ENCODE data around the gene TNFRSF18. TPM values are rescaled to one million over a fixed set of nuclear protein-coding genes. Genes with fewer than 3 reads are reported as not detected.

The TNFRSF18 gene
- total RNA-seq, 2 experiments from 2014 or later: not detected

GRCh38 chr1:1245178-1245816 lies 38.9 kb upstream of the TNFRSF18 start:
- Histone ChIP-seq H3K4me1 (ENCODE audit: insufficient read depth, low read length, poor library complexity, severe bottlenecking) (peaks cover under 1% of the 10 kb centered on the region), H3K9me3 (ENCODE audit: low read length) (no peaks in the 10 kb centered on the region), H3K4me2 (ENCODE audit: low read length) (no peak overlapping the region), H3K27ac (ENCODE audit: low read depth, low read length, poor library complexity, severe bottlenecking) (no peak overlapping the region), H3K36me3 (ENCODE audit: insufficient read depth, low read length) (no peaks in the 10 kb centered on the region), H4K20me1 (ENCODE audit: insufficient read depth, low read length) (no peaks in the 10 kb centered on the region), H3K79me2 (ENCODE audit: insufficient read depth, low read depth, low read length) (no peaks in the 10 kb centered on the region), H2AFZ (ENCODE audit: low read length) (no peak overlapping the region), H3K4me3 (ENCODE audit: low read depth, low read length, poor library complexity, severe bottlenecking) (no peak overlapping the region), H3K9me2 (ENCODE audit: insufficient read depth, low read length) (no peaks in the 10 kb centered on the region)
- BruUV-seq (replicated peaks): no TSS peak
- intact Hi-C loops (cut with micrococcal nuclease; ENCODE audit: unreplicated experiment): no loop called here
- DNase-seq (ENCODE audit: low spot score): no peak
- TF ChIP-seq EZH2phosphoT487 (IDR thresholded peaks at IDR 0.05; ENCODE audit: borderline replicate concordance, low read depth, low read length) (no peak), CTCF (conservative IDR thresholded peaks at IDR 0.05; ENCODE audit: low read length) (no peak)
- ChIA-PET CTCF (ENCODE audit: unreplicated experiment) (no interaction called here), POLR2A (no interaction called here)

- Histone ChIP-seq H3K4me1 (ENCODE audit: insufficient read depth, low read length, poor library complexity, severe bottlenecking) (no peaks in the 10 kb centered on the region), H3K9me3 (ENCODE audit: low read length) (no peaks in the 10 kb centered on the region), H3K36me3 (ENCODE audit: insufficient read depth, low read length) (no peaks in the 10 kb centered on the region), H3K4me2 (ENCODE audit: low read length) (no peak overlapping the region), H3K9me2 (ENCODE audit: insufficient read depth, low read length) (no peaks in the 10 kb centered on the region), H3K79me2 (ENCODE audit: insufficient read depth, low read depth, low read length) (no peaks in the 10 kb centered on the region), H3K4me3 (ENCODE audit: low read depth, low read length, poor library complexity, severe bottlenecking) (no peak overlapping the region), H2AFZ (ENCODE audit: low read length) (no peak overlapping the region), H4K20me1 (ENCODE audit: insufficient read depth, low read length) (no peaks in the 10 kb centered on the region), H3K27ac (ENCODE audit: low read depth, low read length, poor library complexity, severe bottlenecking) (no peak overlapping the region)
- TF ChIP-seq EZH2phosphoT487 (IDR thresholded peaks at IDR 0.05; ENCODE audit: borderline replicate concordance, low read depth, low read length) (no peak), CTCF (conservative IDR thresholded peaks at IDR 0.05; ENCODE audit: low read length) (no peak)
- DNase-seq (ENCODE audit: low spot score): no peak
- no TSS peak for BruUV-seq (replicated peaks)
- ChIA-PET POLR2A (no interaction called here), CTCF (ENCODE audit: unreplicated experiment) (no interaction called here)
- intact Hi-C loops (cut with micrococcal nuclease; ENCODE audit: unreplicated experiment): no loop called here
Observed at GRCh38 chr1:1244192-1244811, 37.9 kb upstream of the TNFRSF18 start.

GRCh38 chr1:1243807-1244191 lies 37.4 kb upstream of the TNFRSF18 start:
- H3K79me2 ChIP-seq (ENCODE audit: insufficient read depth, low read depth, low read length): no peaks in the 10 kb centered on the region
- ChIA-PET CTCF (ENCODE audit: unreplicated experiment) (no interaction called here), POLR2A (no interaction called here)
- no peaks in the 10 kb centered on the region for H4K20me1 ChIP-seq (ENCODE audit: insufficient read depth, low read length)
- H3K4me2 ChIP-seq (ENCODE audit: low read length): no peak overlapping the region
- H3K9me2 ChIP-seq (ENCODE audit: insufficient read depth, low read length): no peaks in the 10 kb centered on the region
- no peak overlapping the region for H2AFZ ChIP-seq (ENCODE audit: low read length)
- no peak overlapping the region for H3K4me3 ChIP-seq (ENCODE audit: low read depth, low read length, poor library complexity, severe bottlenecking)
- TF ChIP-seq EZH2phosphoT487 (IDR thresholded peaks at IDR 0.05; ENCODE audit: borderline replicate concordance, low read depth, low read length) (no peak), CTCF (conservative IDR thresholded peaks at IDR 0.05; ENCODE audit: low read length) (no peak)
- no peak for DNase-seq (ENCODE audit: low spot score)
- H3K9me3 ChIP-seq (ENCODE audit: low read length): no peaks in the 10 kb centered on the region
- H3K36me3 ChIP-seq (ENCODE audit: insufficient read depth, low read length): no peaks in the 10 kb centered on the region
- H3K4me1 ChIP-seq (ENCODE audit: insufficient read depth, low read length, poor library complexity, severe bottlenecking): no peaks in the 10 kb centered on the region
- no peak overlapping the region for H3K27ac ChIP-seq (ENCODE audit: low read depth, low read length, poor library complexity, severe bottlenecking)
- no TSS peak for BruUV-seq (replicated peaks)
- intact Hi-C loops (cut with micrococcal nuclease; ENCODE audit: unreplicated experiment): no loop called here

Measured in OCI-LY7 (cell line).